Vagina (tissue), 2 donors: Measurements from ENCODE around the gene HINT3.

Source experiments
- CTCF ChIP-seq, 3 experiments: fragments of 450-650 bp in 2 of 3; fragments of 200-600 bp in 1 of 3; sonication (generic) in 1 of 3; IDR thresholded peaks; one replicate each; pipeline ENCODE4 v1.5.1; 2017 to 2019; ENCODE audit warnings: antibody characterized with exemption in 3 of 3, mild to moderate bottlenecking in 2 of 3, moderate library complexity in 2 of 3
- POLR2A ChIP-seq, 2 donors: fragments of 450-650 bp; IDR thresholded peaks; one replicate each; pipeline ENCODE4 v1.6.1; 2017; ENCODE audit warnings: antibody characterized with exemption in 2 of 2, mild to moderate bottlenecking in 2 of 2, moderate library complexity in 2 of 2
- POLR2AphosphoS5 ChIP-seq, 2 donors: sonication (generic); formaldehyde crosslinking; IDR thresholded peaks; one replicate each; pipeline ENCODE4 v1.9.0; 2017; ENCODE audit warnings: antibody characterized with exemption in 2 of 2, mild to moderate bottlenecking in 2 of 2, low read depth in 1 of 2; ENCODE audit not compliant: insufficient read depth in 1 of 2

- TF ChIP-seq CTCF (IDR thresholded peaks at IDR 0.05) (no peak), POLR2AphosphoS5 (IDR thresholded peaks at IDR 0.05; ENCODE audit: insufficient read depth in 1 of 2, low read depth in 1 of 2) (no peak), POLR2A (IDR thresholded peaks at IDR 0.05) (no peak)
Observed at GRCh38 chr6:125966569-125966968, 10.0 kb downstream of the HINT3 start.
